Glutamatergic neuron (in vitro differentiated cells): ENCODE data around the gene HHIP. TPM values are rescaled to one million over a fixed set of nuclear protein-coding genes. Genes with fewer than 3 reads are reported as not detected.

Experiments used
- DNase-seq: peaks from one replicate; pipeline ENCODE4 v3.0.0; 2022
- H3K27ac Mint-ChIP-seq: one replicate; pipeline ENCODE4 v1.8.0; 2020; ENCODE audit warnings: mild to moderate bottlenecking, mixed read lengths, inconsistent platforms; ENCODE audit not compliant: unreplicated experiment
- H3K27me3 Mint-ChIP-seq: one replicate; pipeline ENCODE4 v1.8.0; 2020; ENCODE audit warnings: mild to moderate bottlenecking, moderate library complexity, mixed read lengths, inconsistent platforms; ENCODE audit not compliant: unreplicated experiment
- H3K36me3 Mint-ChIP-seq: one replicate; pipeline ENCODE4 v1.8.0; 2020; ENCODE audit warnings: mild to moderate bottlenecking, mixed read lengths, inconsistent platforms; ENCODE audit not compliant: unreplicated experiment
- H3K4me1 Mint-ChIP-seq: one replicate; pipeline ENCODE4 v1.8.0; 2020; ENCODE audit warnings: mild to moderate bottlenecking, low read depth, mixed read lengths, inconsistent platforms; ENCODE audit not compliant: unreplicated experiment
- H3K4me3 Mint-ChIP-seq: one replicate; pipeline ENCODE4 v1.8.0; 2020; ENCODE audit warnings: mild to moderate bottlenecking, mixed read lengths, inconsistent platforms; ENCODE audit not compliant: unreplicated experiment
- H3K9me3 Mint-ChIP-seq: one replicate; pipeline ENCODE4 v1.8.0; 2020; ENCODE audit warnings: mild to moderate bottlenecking, moderate library complexity, mixed read lengths, inconsistent platforms; ENCODE audit not compliant: unreplicated experiment
- CTCF ChIP-seq: fragments of 200-600 bp; sonication (generic); IDR thresholded peaks from one replicate; pipeline ENCODE4 v1.5.0; 2021; ENCODE audit not compliant: partially characterized antibody, unreplicated experiment
- total RNA-seq: library from RNA; stranded (reverse); fragmentation: NEBNext Ultra II Directional; extraction: Animal tissue kit (Norgen Biotek cat#: 25700); gene quantifications from one replicate; pipeline ENCODE4 v1.2.1, GENCODE V29; 2021; ENCODE audit not compliant: unreplicated experiment

HHIP gene
- total RNA-seq, 1 donor from 2014 or later, result 9.7 TPM

GRCh38 chr4:144648042-144648441 lies 2.1 kb downstream of the HHIP start:
- H3K36me3 Mint-ChIP-seq, result no peaks in the 10 kb centered on the region
- H3K4me1 Mint-ChIP-seq, result peaks cover 16% of the 10 kb centered on the region
- no peak for DNase-seq
- TF ChIP-seq CTCF, result no peak
- H3K27me3 Mint-ChIP-seq, result peaks cover 21% of the 10 kb centered on the region
- H3K4me3 Mint-ChIP-seq, result peak overlapping the region; percentile 100
- H3K9me3 Mint-ChIP-seq, result peaks cover 12% of the 10 kb centered on the region
- peak overlapping the region; percentile 71 for H3K27ac Mint-ChIP-seq

GRCh38 chr4:144649646-144650045 lies 3.7 kb downstream of the HHIP start:
- no peak for TF ChIP-seq CTCF
- H3K36me3 Mint-ChIP-seq, result no peaks in the 10 kb centered on the region
- peaks cover 11% of the 10 kb centered on the region for H3K9me3 Mint-ChIP-seq
- no peak overlapping the region for H3K4me3 Mint-ChIP-seq
- peaks cover 16% of the 10 kb centered on the region for H3K4me1 Mint-ChIP-seq
- no peak overlapping the region for H3K27ac Mint-ChIP-seq
- H3K27me3 Mint-ChIP-seq, result peaks cover 20% of the 10 kb centered on the region
- DNase-seq, result no peak

GRCh38 chr4:144650311-144651005 lies 4.5 kb downstream of the HHIP start:
- no peak overlapping the region for H3K27ac Mint-ChIP-seq
- H3K4me1 Mint-ChIP-seq, result peaks cover 16% of the 10 kb centered on the region
- TF ChIP-seq CTCF, result no peak
- peaks cover 14% of the 10 kb centered on the region for H3K27me3 Mint-ChIP-seq
- H3K9me3 Mint-ChIP-seq, result peaks cover 7% of the 10 kb centered on the region
- no peak for DNase-seq
- H3K36me3 Mint-ChIP-seq, result no peaks in the 10 kb centered on the region
- H3K4me3 Mint-ChIP-seq, result no peak overlapping the region

GRCh38 chr4:144653781-144654545 lies 8.0 kb downstream of the HHIP start:
- H3K9me3 Mint-ChIP-seq, result no peaks in the 10 kb centered on the region
- H3K27ac Mint-ChIP-seq, result no peak overlapping the region
- TF ChIP-seq CTCF, result no peak
- H3K36me3 Mint-ChIP-seq, result no peaks in the 10 kb centered on the region
- DNase-seq, result no peak
- peaks cover 5% of the 10 kb centered on the region for H3K4me1 Mint-ChIP-seq
- H3K27me3 Mint-ChIP-seq, result no peaks in the 10 kb centered on the region
- no peak overlapping the region for H3K4me3 Mint-ChIP-seq

GRCh38 chr4:144655491-144655890 lies 9.5 kb downstream of the HHIP start:
- no peaks in the 10 kb centered on the region for H3K27me3 Mint-ChIP-seq
- no peak for DNase-seq
- TF ChIP-seq CTCF, result no peak
- no peaks in the 10 kb centered on the region for H3K36me3 Mint-ChIP-seq
- peaks cover 3% of the 10 kb centered on the region for H3K4me1 Mint-ChIP-seq
- no peak overlapping the region for H3K27ac Mint-ChIP-seq
- no peak overlapping the region for H3K4me3 Mint-ChIP-seq
- H3K9me3 Mint-ChIP-seq, result no peaks in the 10 kb centered on the region
